Measurements from ENCODE around the gene WDR54.
"Not testable (repeated sequence)": the region's sequence is repeated elsewhere in the genome, so short reads cannot be mapped to it uniquely, and the experiment has no call there.

The WDR54 gene

DNA sequence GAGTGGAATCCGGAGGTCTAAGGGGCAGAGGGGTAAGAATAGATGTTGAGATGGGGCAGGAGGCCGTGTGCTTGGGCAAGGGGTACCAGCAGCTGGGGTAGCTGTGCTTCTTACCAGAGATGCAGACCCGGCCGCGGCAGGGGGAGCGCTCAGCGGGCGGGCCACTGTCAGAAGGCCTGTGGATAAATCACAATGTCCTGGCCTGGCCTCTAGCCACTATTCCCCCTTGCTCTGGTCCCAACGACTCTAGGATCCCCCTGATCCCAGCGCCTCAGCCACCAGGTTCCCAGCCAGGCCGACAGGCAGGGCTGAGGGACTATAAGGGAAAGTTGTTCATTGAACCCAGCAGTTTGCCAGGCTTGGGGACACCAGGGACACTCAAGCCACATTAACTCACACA, 9.0 kb downstream of the WDR54 start:
- DNase-seq, result no peak

DNA sequence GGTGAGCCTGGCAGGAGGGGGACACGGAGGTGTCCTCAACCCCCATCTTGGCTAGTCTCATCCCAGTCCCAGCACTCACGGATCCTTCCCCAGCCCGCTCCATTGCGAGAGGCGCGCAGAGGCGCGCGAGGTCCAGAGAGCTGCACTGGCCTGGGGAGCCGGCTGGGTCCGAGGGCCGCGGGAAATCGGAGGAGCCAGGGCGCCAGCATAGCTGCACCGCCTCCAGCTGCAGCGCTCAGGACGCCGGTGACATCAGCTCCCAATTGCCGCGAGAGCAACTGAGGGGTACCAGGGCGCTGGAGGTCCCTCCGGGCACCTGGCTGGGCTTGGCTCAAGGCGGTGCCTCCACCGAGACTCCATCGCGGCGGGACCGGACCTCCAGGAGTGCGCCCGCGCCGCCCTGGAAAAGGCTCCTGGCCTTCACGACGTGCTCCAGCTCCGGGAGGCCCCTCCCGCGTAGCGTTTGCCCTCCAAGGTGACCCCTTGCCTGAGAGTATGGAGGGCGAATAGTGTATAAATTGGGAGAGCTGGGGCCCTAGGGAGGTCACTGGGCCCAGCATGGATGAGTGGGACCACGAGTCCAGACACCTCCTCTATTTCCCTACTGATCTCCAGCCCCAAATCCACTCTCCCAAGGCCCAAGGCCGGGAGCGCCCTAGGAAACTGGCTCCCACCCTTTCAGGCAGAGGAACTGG, 14.7 kb downstream of the WDR54 start:
- no peak for DNase-seq

DNA sequence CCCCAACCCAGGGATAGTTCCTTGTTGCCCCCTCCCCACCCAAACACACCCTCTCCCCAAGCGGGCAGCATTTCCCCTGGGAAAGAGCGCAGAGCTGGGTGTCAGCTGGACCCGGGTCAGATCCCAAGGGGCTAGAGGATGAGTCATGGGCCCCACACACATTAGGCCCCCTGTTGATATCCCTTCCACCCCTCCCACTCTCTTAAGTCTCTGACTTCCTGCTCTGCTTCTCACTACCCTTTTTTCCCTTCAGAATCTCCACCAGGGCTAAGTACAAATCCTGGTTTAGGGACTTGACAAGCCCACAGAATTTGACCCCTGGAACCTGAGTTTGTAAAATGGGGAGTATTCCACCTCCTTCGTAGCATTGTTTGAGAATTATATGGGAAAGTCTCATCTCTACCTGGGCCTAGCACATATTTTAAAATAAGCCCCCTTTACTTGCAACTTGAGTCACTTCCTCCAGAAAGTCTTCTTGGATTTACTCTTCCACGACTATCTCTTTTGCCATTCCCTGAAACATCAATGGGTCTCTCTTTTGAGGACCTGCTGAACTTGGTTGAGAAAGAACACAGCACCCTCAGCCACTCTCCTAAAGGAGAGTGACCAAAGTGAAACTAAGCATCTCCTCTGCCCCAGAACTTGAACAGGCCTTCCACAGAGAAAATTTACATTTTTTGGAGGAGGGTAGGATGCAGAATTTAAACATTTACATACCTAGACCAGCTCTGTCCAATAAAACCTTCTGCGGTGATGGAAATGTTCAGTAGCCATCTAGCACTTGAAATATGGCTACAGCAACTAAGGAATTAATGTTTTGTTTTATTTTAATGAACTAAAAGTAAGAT, 15.5 kb downstream of the WDR54 start:
- no peak for DNase-seq

DNA sequence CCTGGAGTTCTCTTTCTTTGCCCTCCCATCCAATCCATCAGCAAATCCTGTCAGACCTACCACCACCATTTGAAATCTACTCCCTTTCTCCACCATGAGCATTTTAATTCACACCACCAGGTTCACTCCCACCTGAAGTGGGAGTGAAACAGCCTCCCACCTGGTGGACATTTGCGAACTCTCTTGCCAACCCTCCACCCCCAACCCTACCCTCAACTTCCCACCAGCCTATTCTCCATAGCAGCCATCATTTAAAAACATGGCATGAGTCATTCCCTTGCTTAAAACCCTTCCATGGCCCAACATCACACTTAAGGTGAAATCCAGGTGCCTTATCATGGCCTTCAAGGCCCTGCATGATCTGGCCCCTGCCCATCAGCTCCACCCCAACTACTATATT, 16.7 kb downstream of the WDR54 start:
- no peak for DNase-seq

DNA sequence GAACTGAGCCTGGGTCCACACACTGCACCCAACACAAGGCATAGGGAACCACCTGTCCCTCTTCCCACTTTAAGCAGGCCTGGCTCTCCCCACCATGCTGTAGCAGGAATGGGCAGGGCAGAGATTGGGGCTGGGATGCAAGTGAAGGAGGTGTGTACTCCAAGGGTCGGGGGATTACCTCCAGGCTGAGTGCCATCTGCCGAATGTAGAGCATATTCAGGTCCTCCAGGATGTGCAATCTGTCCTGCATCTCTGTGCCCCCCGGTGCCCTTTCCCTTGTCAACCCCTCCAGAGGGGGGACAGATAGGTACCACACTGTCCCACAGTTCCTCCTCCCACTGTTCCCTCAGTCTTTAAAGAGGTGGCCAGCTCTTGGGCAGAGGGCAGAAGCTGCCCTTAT, 17.8 kb downstream of the WDR54 start:
- DNase-seq, result no peak

DNA sequence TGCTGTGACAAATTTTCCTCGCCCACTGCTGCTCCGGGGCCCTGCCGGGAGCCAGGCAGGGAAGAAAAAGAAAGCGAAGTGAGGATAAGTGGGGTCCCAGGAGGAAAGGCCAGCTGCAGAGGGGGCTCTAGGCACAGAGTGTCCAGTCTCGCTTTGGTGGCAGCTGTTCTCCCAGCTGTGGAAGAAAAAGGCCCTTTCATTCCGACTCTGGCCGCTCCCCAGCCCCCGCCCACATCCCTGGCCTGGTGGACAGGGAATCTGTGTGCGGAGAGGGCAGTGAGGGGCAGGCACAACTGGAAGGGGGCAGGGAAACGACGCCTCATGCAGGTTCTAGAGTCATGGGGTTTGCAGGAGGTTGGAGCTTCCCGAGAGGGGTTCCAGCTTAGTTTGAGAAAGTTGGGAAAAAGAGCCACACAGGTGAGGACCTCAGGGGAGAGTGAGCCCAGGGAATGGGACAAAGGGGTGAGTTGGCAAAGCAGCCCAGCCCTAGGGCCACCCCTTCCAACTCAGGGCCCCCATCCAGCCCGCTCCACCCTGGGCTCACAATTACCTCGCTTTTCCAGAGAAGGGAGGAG, 18.4 kb downstream of the WDR54 start:
- DNase-seq, result no peak

DNA sequence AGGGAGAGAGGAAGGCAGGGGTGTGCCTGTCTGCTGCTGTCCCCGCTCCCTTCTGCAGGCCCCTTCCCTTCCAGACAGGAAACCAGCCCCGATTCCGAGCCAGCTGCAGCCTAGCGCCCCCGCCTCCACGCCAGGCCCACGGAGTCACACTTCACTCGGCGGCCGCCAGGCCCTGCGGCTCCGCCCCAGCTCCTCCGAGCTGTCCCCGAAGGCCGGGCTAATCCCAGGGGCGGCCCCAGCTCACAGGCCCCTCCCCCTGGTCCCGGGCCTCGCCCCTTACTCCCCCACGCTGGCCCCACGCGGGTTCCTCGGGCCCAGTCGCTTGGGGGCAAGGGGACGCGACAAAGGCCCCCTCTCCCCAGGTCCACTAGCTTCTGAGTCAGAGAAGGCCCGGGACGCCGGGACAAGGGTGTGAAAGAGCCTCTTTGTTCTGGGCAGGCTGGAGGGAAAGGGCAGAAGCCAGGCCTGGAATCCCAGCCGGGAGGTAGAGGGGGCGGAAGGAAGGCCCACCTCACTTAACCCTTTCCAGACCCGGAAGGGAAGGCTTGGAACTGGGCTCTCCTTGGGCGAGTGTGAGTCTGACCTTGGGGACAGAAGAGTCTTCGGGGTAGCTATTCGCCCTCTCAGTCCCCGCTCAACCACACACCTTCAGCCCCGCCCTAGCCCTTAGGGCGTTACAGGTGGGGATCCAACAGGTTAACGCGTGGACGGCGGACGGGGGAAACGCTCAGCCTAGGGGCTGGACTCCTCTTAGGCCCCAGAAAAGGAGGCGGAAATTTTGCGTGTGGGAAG, 19.0 kb downstream of the WDR54 start:
- DNase-seq, result peak; percentile 42 to 54

DNA sequence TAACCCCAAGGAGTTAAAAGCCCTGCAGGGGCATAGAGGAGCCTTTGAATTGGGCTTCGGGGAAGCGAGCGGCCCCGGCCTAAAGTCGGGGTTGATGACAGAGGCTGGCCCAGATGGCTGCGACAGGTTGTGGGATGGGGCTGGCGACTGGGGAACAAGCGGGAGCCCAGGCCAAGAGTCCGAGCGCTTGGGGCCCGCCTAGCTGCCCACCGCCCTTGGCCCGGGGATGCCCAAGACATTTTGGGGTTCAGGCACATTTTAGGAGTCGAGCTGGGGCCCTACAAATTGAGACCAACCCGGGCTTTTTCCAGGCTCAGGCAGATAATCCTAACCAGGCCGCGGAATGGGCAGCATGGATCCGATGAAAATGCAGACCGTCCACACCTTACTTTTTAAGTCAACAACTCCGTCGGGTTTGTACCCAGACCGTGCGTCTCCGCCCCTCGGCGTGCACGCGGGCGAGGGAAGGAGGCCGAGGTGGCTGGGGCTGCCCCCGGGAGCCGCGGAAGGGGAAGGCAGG, 19.7 kb downstream of the WDR54 start:
- no peak for DNase-seq

DNA sequence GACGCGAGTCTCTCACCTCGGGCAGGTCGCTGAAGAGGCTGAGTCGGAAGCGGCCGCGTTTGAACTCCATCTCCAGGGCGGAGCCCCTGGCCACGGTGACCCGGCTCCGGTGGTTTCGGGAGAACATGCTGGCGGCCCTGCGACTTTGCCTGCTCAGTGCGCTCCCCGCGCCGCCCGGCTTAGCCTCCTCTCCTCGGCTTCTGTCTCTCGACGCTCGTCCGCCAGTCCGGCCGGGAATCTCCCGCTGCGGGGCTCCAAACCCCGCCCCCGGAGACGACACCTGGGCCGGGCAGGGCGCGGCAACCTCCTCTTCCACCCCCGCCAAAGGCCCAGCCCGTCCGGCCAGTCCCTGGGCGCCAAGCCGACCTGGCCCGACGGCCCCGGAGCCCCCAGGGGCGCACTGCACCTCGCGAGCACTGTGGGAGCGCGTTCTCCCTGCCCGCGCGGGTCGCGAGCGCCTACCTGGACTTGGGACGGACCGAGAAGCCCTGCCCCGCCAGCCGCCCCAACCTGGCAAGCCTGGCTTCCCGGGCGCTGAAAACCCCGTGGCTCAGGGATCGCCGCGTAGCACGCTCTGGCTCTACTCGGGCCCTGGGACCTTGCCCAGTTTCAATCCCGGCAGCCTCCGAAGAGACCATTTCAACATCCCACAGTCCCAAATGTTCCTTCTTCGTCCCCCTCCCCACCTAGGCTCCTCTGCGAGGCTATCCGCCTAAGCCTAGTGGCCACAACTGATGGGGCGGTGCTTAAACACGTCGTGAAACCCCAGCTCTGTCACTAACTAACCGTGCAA, 20.4 kb downstream of the WDR54 start, which contains the start of gene RTKN:
Gene RTKN (minus strand): TSS at position 248 of the 793 bp plus-strand sequence. CDS start 121 bp downstream, at position 127.
- DNase-seq, result no peak

DNA sequence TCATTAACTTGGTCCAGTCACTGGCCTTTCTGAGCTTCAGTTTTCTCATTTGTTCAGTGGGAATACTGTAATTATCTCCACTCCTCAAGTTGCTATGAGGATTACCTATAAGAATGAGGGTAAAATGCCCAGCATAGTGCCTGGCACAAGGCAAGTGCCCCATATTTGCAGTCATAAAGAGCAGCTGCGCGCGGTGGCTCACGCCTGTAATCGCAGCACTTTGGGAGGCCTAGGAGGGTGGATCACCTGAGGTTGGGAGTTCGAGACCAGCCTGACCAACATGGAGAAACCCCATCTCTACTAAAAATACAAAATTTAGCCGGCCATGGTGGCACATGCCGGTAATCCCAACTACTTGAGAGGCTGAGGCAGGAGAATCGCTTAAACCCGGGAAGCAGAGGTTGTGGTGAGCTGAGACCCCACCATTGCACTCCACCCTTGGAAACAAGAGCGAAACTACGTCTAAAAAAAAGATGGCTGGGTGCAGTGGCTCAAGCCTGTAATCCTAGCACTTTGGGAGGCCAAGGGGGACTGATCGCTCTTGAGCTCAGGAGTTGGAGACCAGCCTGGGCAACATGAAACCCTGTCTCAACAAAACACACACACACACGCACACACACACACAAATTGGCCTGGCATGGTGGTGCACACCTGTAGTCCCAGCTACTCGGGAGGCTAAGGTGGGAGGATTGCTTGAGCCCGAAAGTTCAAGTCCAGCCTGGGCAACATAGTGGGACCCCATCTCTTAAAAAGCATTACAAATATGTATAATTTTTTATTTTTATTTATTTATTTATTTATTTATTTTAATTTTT, 21.2 kb downstream of the WDR54 start:
- DNase-seq, result not testable (repeated sequence)

DNA sequence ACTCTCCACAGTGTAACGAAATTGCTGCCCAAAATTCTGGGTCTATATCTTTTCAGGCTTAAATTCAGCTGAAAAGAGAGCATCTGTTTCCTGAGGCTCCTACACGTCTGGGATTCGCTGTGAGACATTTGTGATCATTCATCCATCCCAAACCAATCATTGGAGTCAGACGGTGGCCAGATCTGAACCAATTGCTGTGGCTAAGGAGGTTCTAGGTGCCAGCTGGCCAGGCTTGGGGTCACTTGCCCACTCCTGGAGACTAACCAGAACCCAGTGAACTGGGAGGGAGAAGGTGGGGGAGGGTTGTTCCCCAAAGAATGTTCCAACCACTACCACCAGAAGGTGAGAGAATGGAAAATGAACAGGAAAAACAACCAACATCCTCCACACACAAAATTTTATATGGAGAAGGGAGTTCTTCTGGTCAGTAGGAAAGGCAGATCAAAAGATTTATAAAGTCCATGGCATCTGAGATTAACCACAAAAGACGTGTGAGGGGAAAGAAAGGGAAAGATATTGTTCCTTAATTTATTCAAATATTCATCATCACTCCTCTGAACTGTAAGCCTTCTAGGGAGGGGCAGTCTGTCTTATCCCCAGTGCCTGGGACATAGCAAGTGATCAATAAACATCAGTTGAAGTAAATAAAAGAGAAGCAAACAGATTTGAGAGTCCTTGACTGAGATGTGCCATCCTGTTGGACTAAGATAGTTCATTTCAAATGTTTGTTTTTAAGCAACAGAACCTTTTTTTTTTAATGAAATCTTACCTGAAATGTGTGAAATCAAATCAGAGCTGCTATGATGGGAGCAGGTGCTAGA, 23.2 kb downstream of the WDR54 start:
- no peak for DNase-seq

DNA sequence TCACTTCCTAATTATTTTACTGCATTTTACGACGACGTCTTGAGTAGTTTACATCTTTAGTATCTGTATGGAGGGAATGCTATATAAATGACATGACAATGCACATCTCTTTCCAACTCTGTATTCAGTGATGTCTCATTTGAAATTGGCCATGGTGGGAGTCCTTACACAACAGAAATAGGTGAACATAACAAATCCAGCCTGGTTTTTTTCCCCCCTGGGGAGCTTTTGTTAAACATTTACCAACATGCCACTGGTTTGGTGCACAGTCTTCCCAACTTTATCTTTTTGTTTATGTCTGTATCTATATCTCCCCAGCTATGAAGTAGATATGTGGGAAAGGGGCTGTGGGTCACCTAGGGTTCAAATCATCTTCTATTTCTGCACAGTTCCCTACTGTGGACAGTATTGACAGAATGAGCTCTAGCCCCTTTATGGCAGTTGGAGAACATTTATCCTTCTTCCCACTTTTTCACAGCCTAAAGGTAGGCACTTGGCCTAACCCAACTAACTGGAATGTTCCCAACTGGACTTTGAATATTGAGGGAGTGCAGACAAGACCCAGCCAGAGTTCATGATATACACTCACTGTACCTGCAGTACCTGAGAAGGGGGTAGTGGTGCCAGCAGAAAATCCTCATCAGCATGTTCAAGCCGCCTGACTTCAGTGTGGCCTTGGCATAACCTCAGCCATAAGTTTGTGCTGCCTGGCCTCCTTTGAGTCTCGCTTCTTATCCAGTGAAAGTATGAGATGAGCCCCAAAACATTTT, 25.9 kb downstream of the WDR54 start:
- DNase-seq, result no peak

DNA sequence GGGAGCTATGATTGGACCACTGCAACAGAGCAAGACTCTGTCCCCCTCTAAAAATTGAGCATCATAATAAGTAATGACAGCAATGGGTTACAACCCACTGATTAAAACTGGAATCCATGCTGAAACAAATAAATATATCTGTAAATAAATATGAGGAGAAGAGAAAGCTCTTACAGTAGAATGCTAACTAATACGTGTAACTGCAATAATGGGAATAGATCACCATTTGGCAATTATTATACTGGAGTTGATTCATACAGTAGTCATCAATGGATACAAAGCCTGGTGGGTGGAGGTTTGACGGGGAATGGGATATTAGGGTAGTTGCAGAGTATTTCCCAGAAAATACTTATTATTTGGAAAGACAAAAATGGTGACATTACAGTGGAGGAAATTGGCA, 27.2 kb downstream of the WDR54 start:
- DNase-seq, result no peak

DNA sequence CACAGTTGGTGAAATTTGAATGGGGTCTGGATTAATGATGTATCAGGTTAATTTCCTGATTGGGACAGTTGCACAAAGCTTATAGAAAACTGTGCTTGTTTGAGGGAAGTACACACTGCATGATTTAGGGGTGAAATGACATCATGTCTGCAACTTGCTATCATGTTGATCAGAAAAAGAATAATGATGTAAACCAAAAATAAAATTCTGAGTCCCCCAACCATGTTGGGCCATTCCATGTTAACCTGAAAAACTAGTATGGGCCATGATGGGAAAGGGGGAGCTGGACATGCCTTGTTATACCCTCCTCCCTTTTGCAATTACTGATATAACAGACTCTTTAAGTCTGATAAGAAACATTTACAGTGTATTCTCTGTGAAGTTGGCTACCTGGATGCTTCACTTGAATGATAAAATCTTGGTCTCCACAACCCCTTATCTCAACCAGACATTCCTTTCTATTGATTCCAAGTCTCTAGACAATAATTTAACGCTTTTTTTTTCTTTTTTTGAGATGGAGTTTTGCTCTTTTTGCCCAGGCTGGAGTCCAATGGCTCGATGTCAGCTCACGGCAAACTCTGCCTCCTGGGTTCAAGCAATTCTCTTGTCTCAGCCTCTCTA, 29.1 kb downstream of the WDR54 start:
- no peak for DNase-seq

DNA sequence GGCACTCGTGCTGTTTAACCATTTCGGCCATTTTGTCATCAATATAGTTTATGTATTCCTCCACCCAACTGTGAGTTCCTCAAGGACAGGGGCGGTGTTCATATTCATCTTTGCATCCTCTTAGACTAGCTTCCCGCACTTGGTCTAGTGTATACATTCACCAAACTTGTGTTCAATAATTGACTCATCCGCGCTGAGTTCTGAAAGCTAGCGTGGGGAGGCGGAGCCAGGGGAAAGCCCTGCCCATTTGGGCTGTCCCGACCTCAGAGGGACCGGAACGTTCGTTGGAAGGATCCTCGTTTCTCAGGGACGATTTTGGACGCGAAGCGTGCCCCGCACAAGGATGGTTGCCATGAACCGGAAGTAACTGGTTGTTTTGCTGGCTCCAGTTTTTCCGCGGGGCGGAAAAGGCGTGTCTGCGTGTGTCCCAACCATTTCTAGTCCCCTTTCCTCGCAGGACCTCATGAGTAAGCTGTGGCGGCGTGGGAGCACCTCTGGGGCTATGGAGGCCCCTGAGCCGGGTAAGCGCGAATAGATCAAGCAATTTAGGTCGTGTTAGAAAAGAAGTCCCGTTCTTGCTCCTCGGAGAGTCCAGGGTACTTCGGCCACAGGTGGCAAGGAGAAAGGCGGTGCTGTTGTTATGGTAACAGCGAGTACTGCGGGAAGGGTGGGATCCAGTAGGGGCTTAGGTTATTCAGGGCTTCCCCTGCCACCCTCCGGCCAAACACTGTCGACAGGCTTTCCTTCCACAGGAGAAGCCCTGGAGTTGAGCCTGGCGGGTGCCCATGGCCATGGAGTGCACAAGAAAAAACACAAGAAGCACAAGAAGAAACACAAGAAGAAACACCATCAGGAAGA, 33.4 kb downstream of the WDR54 start, which contains the start of gene INO80B:
Gene INO80B (plus strand): TSS at position 434 of the 858 bp plus-strand sequence. CDS start 30 bp downstream, at position 464.
- peak; percentile 91 to 97 for DNase-seq

DNA sequence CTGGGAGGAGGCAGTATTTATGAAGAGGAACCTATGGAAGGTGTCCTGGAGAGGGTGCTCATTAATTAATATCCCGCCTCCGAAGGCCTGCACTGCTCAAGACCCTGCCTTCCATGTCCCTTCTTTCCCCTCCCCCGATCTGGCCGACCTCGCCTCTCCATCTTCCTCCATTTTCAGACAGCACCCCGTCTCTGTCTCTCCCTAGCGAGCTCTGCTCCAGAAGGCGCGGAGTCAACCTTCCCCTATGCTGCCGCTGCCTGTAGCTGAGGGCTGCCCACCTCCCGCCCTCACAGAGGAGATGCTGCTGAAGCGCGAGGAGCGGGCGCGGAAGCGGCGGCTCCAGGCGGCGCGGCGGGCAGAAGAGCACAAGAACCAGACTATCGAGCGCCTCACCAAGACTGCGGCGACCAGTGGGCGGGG, 35.6 kb downstream of the WDR54 start:
- peak in 1 of 2 experiments; percentile 44 for DNase-seq

DNA sequence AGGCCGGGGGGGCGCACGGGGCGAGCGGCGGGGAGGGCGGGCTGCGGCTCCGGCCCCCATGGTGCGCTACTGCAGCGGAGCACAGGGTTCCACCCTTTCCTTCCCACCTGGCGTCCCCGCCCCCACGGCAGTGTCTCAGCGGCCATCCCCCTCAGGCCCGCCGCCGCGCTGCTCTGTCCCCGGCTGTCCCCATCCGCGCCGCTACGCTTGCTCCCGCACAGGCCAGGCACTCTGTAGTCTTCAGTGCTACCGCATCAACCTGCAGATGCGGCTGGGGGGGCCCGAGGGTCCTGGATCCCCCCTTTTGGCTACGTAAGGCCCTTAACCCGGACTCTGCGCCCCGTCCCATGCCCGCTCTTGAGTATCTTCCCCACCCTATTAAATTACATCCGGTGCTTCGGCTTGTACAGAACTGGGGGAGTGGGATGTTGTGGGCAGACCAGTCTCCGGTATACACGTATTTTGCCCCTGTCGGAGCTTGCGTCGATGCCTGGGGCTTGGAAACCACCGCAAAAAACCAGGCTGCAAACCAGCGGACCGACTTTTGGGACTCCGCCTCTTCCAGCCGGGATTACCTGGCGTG, 36.1 kb downstream of the WDR54 start:
- DNase-seq, result peak in 1 of 2 experiments; percentile 74

Measured in SW 1271 (cell line).